Limb (tissue), 2 donors: ENCODE results near the gene SRD5A3.
A peak's percentile ranks its signal among the peaks of the same experiment; 100 is the strongest.

Experiments used
- DNase-seq, 2 donors: peaks; one replicate each; pipeline ENCODE4 v3.0.0-alpha.2; 2016; ENCODE audit errors: extremely low spot score in 2 of 2

Gene SRD5A3

GRCh38 chr4:55373461-55373860, 27.4 kb downstream of the SRD5A3 start:
- DNase-seq: no peak

DNA sequence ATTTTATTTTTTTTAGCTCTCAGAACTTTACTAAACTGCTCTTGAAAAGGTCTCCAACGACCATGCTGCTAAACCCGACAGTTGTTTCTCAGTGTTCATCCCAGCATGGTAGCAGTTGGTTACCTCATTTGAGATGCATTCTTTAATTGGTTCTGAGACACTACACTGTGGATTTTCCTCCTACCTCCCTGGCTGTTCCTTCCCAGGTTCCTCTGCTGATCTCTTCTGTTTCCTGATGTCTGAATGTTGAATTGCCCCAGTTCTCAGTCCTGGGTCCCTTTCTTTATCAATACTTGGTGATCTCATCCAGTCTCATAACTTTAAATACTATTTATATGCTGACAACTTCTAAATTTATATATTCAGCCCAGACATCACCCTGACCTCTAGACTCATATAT, 30.7 kb downstream of the SRD5A3 start:
- DNase-seq: no peak

GRCh38 chr4:55378617-55379467, 32.8 kb downstream of the SRD5A3 start:
- DNase-seq: no peak

DNA sequence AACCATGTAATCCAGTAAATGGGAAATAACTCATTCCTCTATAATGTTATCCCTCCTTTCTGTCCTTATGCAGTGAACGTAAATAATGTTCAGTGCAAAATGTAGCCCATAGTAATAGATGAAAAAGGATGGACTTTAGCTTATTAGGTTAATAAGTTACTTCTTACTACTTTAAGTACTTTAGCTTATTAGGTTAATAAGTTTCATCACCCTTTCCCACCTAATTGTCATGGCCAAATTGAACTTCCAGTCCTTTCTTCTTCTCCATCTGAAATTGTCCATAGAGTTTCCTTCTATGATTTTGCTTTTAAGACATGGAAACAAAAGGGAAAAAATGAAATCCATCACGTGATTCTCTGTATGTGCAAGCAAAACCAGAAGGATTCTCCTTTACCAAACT, 34.5 kb downstream of the SRD5A3 start:
- DNase-seq: no peak

GRCh38 chr4:55381502-55381901, 35.5 kb downstream of the SRD5A3 start:
- no peak for DNase-seq

GRCh38 chr4:55382488-55383003, 36.5 kb downstream of the SRD5A3 start:
- no peak for DNase-seq

DNA sequence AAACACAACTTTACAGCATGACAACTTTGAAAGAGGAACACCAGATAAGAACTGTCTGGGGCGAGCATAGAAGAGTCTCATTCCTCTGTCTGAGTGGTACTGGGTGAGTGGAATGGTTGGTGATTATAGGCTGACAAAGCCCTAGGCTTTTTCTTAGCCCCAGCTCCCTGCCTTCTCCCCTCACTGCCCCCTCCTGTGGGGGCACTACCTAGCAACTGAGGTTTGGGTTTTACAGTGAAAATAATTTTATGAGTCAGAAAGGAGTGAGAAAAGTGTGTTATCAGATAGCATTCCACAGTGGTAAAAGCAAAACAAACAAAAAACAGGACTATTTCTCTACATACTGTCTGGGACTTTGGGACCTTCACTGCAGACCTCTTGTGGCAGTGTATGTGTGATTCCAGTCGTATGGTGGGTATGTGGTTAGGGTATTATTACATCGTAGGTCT, 39.2 kb downstream of the SRD5A3 start:
- no peak for DNase-seq

DNA sequence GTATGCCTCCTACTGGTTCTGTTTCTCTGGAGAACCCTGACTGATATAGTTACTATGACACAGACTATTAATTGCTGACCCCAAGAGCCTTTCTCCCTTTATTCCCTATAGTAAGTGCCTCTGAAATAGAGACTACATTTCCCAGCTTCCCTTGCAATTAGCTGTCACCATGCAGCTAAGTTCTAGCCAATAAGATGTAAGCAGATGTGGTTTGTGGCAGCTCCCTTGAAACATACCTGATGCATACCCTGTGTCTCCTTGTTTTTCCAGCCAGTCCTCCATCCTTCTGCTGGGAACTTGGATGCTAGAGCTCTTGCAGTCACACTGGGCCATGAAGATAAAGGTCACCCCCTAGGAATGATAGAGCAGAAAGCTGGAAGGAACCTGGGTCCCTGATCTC, 40.0 kb downstream of the SRD5A3 start:
- no peak for DNase-seq

DNA sequence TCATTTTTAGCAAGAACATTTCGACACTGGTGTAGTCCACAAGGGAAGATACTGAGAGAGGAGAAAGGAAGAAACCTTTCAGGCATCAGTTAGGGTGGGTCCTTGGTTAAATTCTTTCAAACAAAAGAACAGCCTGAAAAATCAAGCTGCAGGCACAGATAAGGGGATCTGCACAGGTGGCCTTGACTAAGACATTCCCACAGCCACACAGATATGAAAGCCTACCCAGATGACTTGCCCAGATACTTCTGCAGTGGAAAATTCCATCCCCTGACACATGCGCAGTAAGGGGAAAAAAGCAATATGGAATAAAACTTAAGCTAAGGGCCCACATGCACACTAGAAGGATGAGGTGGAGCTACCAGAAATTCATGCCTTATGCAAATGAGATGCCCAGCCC, 40.8 kb downstream of the SRD5A3 start:
- no peak for DNase-seq

DNA sequence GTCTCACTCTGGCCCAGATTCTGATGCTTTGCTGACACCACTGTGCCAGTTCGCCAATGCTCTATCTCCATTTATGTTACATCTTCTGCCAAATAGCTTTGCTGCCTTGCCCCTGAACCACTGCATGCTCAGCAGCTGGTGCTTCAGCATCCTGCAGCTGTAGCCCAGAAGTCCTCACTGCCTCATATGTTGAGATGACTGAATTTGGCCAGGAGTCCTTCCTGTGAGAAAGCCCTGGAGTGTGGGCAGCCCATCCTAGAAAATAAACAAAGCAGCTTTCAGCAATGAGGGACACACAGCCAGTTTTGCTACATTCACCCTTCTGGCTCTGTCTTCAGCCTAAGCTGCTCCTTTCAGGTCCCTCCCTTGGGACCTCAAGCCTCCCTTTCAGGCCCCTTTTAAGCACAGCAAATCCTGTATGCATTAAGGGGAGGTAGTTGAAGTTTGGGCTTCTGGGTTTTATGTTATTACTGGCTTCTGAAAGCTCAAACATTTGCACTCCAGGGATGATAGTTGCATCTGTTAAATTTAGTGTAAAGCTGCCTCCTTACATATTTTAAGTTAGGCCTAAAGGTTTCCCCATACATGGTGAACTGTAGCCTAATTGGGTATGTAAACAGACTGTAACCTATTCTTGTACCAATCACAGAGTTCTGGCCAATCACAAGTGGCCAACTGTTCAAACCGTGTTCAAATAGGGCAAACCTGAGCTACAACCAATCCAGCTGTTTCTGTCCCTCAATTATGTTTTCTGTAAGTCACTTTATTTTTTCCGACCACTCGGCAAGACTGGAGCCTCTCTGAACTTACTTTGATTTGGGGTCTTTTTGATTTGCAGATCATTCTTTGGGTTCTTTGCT, 47.6 kb downstream of the SRD5A3 start:
- DNase-seq: no peak

DNA sequence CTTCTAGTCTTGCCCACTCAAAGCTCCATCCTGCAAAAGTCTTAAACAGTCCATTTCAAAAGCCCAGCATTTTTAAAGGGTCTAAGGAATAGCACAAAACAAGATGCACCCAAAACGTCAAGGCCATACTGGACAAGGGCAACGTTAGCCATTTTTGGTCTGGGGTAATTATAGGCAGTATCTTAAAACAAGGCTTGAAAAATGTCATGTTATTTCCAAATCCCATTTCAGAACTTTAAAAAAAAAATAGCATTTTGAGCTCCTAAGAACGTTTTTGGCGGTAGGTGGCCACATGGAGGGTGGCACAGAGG, 49.1 kb downstream of the SRD5A3 start:
- no peak for DNase-seq

GRCh38 chr4:55395529-55396307, 49.7 kb downstream of the SRD5A3 start, which contains the start of gene TMEM165:
TMEM165 (plus strand) TSS chr4:55395957; CDS start chr4:55396190, 233 bp downstream.
- DNase-seq: peak; percentile 84 to 93

DNA sequence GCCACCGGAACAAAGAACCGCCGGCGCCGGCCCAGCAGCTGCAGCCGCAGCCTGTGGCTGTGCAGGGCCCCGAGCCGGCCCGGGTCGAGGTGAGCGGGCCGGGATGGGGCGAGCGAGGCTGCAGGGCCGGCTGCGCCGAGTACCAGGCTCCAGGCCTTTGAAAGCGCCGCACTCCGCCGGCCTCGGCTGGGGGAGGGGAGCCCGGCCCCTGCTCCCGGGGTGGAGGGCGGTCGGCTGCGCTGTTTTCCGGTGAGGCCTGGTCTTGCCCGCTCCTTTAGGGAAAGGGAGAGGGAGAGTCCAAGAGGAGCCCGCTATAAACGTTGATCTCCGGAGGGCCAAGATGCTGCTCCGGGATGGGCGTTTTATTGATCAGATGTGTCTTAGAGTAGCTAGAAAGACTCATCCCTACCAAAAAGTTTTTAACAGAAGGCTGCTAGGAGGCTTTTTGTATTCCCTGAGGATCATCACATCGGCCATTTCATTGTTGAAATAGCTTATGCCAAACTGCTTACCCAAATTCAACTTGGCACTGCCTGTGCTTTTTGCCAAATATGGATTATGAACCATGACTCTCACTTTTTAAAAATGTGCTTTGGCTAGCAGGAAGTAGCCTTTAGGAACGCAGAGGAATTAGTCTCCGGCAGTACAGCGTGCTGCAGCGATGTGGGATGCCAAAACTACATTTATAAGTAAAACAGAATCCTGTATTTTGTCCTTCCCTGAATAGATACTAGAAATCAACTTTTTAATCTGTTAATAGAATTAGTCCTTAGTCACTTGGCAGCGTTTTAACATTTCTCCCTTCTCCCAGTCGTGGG, 50.5 kb downstream of the SRD5A3 start:
- DNase-seq: peak; percentile 52 to 83

DNA sequence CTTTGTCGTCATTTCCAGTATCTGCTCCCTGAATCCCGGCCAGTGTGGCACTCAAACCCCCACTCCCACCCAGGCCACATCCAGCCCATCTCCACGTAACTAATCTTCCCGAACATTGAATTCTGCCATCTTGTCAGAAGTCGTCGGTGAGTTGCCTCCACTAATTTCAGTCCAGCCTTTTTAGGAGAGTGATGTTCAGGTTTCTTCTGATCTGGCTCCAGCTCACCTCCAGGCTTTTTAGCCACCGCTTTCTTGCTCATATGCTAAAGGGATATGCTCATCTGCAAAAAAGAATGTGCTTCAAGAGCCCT, 51.0 kb downstream of the SRD5A3 start:
- DNase-seq: peak in 1 of 2 donors; percentile 47

DNA sequence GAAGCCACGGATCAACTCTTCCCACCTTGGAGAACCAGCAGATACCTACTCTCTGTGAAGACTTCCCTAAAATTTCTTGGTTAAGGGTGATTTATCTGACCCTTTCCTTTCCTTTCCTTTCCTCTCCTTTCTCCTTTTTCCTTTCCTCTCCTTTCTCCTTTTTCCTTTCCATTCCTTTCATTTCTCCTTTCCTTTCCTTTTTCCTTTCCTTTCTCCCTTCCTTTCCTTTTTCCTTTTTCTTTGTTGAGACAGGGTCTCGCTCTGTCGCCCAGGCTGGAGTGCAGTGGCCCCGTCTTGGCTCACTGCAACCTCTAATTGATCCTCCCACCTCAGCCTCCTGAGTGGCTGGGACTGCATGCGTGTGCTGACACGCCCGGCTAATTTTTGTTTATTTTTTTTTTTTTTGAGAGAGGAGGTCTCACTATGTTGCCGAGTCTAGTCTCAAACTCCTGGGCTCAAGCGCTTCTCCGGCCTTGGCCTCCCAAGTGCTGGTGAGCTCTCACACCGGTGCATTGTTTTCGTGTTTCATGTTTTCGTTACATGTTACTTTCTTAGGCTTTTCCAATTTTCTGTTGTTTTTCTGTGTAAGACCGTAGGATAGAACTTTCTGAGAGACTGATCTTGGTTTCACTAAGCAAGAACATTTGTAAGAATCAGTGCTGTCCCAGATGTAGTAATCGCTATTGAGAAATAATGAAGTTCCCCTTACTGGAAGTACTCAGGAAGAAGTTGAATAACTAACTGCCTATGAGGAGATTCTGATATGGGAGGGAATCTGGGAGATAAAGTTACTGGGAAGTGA, 51.7 kb downstream of the SRD5A3 start:
- no peak for DNase-seq

DNA sequence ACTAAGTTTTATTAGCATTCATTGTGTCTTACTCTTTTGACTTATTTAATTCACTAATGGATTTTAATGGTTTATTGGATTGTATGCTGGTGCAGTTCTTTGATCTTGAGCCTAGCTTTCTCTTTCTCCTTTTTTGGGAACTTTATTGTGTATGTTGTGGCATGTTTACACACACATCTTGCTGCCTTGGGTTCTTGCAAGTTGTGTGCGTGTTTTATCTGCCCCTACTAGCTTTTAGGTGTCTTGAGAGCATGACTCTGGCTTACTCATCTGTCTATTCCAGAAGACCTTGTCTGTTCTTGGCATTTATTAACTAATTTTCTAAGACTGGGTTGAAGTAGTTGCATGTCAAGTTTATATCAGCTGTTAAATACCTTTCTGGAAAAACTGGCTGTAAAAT, 52.4 kb downstream of the SRD5A3 start:
- no peak for DNase-seq

GRCh38 chr4:55398966-55399365, 52.9 kb downstream of the SRD5A3 start:
- DNase-seq: no peak

GRCh38 chr4:55399581-55399980, 53.5 kb downstream of the SRD5A3 start:
- DNase-seq: no peak

DNA sequence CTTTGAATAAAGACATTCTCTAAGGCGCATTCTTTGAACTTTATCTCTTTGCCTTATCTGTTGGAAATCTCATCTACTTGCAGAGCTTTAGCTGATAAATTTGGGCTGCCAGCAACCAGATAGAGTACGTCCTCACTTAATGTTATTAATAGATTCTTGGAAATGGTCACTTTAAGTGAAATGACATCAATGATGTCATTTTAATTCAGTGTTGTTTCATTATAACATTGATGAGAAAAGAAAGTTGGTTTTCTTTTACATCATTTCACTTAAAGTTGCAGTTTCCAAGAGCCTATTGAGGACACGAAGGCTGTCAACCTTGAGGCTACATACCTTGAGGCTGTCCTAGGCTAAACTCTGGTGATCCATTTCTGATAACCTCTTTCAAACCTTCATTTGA, 59.0 kb downstream of the SRD5A3 start:
- no peak for DNase-seq

DNA sequence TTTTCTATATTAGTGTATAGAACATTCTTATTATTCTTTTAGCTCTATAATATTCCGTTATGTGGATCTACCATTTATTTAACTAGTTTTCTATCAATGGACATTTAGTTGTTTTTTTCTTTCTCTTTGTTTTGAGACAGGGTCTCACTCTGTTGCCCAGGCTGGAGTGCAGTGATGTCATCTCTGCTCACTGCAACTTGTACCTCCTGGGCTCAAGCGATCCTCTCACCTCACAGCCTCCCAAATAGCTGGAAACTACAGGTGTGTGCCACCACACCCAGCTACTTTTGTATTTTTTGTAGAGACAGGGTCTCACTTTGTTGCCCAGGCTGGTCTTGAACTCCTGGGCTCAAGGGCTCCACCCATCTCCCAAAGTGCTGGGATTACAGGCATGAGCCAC, 60.5 kb downstream of the SRD5A3 start:
- no peak for DNase-seq
